ENCODE data around the gene CHAMP1.
A peak's percentile ranks its signal among the peaks of the same experiment; 100 is the strongest.
"Not testable (repeated sequence)": the region's sequence is repeated elsewhere in the genome, so short reads cannot be mapped to it uniquely, and the experiment has no call there.

CHAMP1 gene

GRCh38 chr13:114299604-114300305 lies 14.5 kb upstream of the CHAMP1 start:
- DNase-seq (ENCODE audit: low spot score) = no peak

GRCh38 chr13:114303700-114304327 lies 10.5 kb upstream of the CHAMP1 start:
- no peak for DNase-seq (ENCODE audit: low spot score)

GRCh38 chr13:114304346-114305034 lies 9.8 kb upstream of the CHAMP1 start:
- DNase-seq (ENCODE audit: low spot score) = no peak

GRCh38 chr13:114309086-114309485 lies 5.2 kb upstream of the CHAMP1 start:
- no peak for DNase-seq (ENCODE audit: low spot score)

GRCh38 chr13:114309806-114310410 lies 4.4 kb upstream of the CHAMP1 start:
- DNase-seq (ENCODE audit: low spot score) = no peak

- DNase-seq (ENCODE audit: low spot score) = no peak
Measured at GRCh38 chr13:114310956-114311355, 3.3 kb upstream of the CHAMP1 start.

- DNase-seq (ENCODE audit: low spot score) = no peak
Measured at GRCh38 chr13:114311387-114311786, 2.9 kb upstream of the CHAMP1 start.

GRCh38 chr13:114311908-114312307 lies 2.4 kb upstream of the CHAMP1 start:
- DNase-seq (ENCODE audit: low spot score) = no peak

- DNase-seq (ENCODE audit: low spot score) = no peak
Measured at GRCh38 chr13:114313061-114313860, 1.0 kb upstream of the CHAMP1 start.

GRCh38 chr13:114315074-114315785 lies 927 bp downstream of the CHAMP1 start:
- no peak for DNase-seq (ENCODE audit: low spot score)

- DNase-seq (ENCODE audit: low spot score) = no peak
Measured at GRCh38 chr13:114318624-114319023, 4.3 kb downstream of the CHAMP1 start.

GRCh38 chr13:114319441-114319913 lies 5.2 kb downstream of the CHAMP1 start:
- peak; percentile 73 for DNase-seq (ENCODE audit: low spot score)

GRCh38 chr13:114320065-114320464 lies 5.8 kb downstream of the CHAMP1 start:
- DNase-seq (ENCODE audit: low spot score) = no peak

- DNase-seq (ENCODE audit: low spot score) = no peak
Measured at GRCh38 chr13:114321256-114321655, 7.0 kb downstream of the CHAMP1 start.

GRCh38 chr13:114323349-114323748 lies 9.0 kb downstream of the CHAMP1 start:
- no peak for DNase-seq (ENCODE audit: low spot score)

GRCh38 chr13:114324334-114324733 lies 10.0 kb downstream of the CHAMP1 start:
- DNase-seq (ENCODE audit: low spot score) = no peak

GRCh38 chr13:114325729-114326128 lies 11.4 kb downstream of the CHAMP1 start:
- no peak for DNase-seq (ENCODE audit: low spot score)

GRCh38 chr13:114328034-114328433 lies 13.7 kb downstream of the CHAMP1 start:
- DNase-seq (ENCODE audit: low spot score) = no peak

GRCh38 chr13:114328595-114328994 lies 14.3 kb downstream of the CHAMP1 start:
- no peak for DNase-seq (ENCODE audit: low spot score)

GRCh38 chr13:114330086-114330485 lies 15.8 kb downstream of the CHAMP1 start:
- no peak for DNase-seq (ENCODE audit: low spot score)

GRCh38 chr13:114333881-114334280 lies 19.6 kb downstream of the CHAMP1 start:
- not testable (repeated sequence) for DNase-seq (ENCODE audit: low spot score)
